GM21447 (cell line): ENCODE results near the gene C7.
"Not testable (repeated sequence)": the region's sequence is repeated elsewhere in the genome, so short reads cannot be mapped to it uniquely, and the experiment has no call there.

ENCODE experiments used
- ATAC-seq: cut with Tn5 transposase; IDR thresholded peaks from one replicate; pipeline ENCODE4 v1.9.1; 2021; ENCODE audit not compliant: unreplicated experiment

C7 gene

DNA sequence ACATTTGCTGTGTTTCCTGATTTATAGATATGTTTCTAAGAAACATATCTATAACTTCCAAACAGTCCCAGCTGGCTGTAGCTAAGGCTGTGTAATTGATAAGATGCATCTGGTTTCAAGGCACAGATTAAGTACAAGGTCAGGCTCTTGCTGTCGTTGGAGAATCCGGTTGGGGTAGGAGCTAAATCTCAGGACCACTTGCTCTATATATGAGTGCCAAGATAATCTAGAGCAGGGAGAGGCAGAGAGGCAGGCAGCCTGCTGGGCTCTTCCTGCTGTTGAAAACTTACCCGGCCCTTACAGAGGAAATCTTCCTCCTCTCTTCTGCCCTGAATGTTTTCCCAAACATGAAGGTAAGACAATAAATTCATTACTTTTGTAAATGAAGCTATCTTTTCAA, at the start of gene C7:
TSS of gene C7 (plus strand) at position 234 of the 400 bp plus-strand sequence. CDS start at position 348, 114 bp downstream.
- ATAC-seq: no peak

DNA sequence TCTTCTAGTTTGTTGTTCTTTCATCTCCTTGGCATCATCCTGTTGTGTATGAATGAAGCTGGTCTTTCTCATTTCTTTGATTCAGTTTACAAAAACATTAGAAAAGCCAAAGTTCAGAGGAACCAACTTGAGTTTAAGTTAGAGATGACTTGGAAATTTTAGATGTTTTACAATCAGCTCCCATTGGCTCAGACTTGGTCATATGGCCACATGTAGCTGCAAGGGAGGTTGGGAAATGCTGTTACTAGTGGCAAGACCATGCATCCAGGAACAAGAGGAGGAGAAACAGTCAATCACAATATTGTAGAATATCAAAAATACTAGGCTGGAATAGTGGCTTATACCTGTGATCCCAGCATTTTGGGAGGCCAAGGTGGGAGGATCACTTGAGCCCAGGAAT, 48.6 kb upstream of the C7 start:
- no peak for ATAC-seq

DNA sequence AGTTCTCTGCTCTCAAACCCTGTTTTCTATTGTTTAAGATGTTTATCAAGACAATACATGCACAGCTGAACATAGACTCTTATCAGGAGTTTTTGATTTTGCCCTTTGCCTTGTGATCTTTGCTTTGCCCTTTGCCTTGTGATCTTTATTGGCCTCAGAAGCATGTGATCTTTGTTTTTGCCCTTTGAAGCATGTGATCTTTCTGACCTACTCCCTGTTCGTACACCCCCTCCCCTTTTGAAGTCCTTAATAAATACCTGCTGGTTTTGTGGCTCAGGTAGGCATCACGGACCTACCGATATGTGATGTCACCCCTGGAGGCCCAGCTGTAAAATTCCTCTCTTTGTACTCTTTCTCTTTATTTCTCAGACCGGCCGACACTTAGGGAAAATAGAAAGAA, 44.3 kb upstream of the C7 start:
- not testable (repeated sequence) for ATAC-seq

DNA sequence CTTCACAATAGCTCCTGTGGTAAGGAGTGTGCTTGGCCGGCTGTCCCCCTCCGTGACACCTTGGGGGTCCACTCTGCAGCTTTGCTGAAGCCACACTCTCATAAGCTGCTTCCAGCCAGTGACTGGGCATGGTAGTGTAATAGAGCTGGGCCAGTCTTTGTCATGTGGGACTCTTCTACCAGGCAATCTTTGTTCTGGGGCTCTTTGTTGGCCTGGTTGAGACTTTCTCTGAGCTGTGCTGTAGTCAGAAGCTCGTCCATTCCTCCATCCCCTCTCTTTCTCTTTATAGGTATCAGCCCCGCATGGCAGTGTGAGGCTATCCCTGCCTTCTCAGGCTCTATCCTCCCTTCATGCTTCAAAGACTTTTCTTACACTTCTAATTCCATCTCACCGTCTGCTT, 42.5 kb upstream of the C7 start:
- ATAC-seq: no peak

DNA sequence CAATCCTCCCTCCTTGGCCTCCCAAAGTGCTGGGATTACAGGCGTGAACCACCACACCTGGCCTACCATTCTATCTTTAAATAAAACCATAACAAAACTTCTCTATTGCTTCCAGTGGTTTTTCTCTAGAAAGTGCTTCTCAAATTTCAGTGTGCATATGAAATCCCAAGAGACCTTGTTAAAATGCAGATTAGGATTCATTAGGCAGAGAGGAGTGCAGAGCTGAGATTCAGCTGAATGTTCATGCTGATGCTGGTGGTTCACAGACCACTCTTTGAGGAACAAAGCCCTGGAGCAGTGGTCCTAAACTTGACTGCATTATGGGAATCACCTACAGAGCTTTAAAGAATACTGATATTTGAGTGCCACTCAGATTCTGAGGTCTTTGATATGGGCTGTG, 39.9 kb upstream of the C7 start:
- ATAC-seq: no peak

DNA sequence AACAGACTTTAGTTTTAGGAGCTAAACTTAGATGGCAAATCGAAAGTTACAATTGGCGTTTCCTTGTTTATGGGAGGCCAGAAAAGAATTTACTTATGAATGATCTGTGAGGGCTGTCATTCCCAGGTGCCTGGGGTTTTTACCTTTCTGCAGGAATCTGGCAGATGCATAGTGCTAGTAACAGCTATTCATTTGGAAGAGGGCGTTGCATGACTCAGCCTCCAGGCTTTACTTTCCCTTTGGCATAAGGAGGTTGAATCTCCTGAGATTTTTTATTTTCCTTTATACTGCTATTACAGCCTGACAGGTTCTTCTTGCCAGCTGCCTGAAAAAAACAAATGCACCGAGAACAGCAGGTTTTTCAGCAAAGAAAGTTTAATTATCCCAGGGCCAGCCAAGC, 38.1 kb upstream of the C7 start:
- no peak for ATAC-seq

DNA sequence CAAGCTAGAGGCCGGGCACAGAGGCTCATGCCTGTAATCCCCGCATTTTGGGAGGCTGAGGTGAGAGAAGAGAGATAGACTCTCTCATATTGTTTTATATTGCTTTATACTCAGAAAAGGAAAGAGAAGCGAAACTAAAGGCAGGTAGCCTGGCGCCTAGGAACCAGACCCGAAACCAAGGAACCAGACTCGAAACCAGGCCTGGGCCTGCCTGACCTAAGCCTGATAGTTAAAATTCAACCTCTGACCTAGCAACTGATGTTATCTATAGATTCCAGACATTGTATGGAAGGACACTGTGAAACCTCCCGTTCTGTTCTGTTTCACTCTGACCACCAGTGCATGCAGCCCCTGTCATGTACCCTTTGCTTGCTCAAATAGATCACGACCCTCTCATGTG, 37.0 kb upstream of the C7 start:
- not testable (repeated sequence) for ATAC-seq

DNA sequence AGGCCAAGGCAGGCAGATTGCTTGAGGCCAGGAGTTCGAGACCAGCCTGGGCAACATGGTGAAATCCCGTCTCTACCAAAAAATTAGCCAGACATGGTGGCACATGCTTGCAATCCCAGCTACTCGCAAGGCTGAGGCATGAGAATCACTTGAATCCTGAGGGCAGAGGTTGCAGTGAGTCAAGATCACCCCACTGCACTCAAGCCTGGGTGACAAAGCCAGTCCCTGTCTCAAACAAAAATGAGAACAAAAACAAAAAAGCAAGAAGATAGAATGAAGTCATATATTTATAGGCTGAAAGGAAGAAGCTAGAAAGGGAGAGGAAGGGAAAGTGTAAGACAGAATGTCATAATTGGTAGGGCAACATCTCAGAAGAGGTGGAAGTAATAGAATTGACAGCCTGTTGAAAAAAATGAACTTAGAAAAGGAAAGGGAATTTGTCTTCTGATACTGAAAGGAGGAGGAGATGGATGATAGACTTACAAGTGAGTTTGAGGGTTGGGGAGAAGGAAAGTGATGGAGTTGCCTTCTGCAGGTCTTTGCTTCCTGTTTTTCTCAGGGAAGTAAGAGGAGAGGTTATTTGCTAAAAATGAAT, 35.9 kb upstream of the C7 start:
- ATAC-seq: no peak

DNA sequence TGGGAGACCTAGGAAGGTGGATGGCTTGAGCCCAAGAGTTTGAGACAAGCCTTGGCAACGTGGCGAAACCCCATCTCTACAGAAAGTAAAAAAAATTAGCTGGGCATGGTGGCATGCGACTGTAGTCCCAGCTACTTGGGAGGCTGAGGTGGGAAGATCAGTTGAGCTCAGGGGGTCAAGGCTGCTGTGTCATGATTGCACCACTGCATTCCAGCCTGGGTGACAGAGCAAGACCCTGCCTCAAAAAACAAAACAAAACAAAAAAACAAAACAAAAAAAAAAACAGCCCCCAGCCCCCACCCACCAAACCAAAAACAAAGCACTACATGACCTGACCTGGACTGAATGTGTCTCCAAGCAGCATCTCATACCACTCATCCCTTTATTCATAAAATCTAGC, 33.3 kb upstream of the C7 start:
- ATAC-seq: no peak

DNA sequence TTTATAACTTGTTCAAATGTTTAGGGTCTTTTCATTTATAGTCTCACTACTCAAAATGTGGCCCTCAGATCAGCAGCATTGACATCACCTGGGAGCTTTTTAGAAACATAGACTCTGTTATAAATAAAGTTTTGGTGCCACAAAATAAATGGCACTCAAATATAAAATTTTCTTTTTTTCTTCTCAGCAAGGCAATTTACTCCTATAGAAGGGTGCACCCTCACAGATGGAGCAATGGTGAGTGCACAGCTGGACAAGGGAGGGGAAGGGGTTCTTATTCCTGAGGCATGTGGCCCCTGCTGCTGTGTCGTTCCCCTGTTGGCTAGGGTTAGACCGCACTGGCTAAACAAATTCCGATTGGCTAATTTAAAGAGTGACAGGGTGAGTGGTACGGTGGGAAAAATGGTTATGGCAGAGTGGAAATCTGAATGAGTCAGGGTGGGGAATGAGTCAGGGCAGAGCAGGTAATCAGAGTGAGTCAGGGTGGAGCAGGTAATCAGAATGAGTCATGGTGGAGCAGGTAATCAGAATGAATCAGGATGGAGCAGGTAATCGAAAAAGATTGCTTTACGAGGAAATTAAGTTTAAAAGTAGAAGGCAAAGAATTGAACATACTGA, 31.8 kb upstream of the C7 start:
- no peak for ATAC-seq

DNA sequence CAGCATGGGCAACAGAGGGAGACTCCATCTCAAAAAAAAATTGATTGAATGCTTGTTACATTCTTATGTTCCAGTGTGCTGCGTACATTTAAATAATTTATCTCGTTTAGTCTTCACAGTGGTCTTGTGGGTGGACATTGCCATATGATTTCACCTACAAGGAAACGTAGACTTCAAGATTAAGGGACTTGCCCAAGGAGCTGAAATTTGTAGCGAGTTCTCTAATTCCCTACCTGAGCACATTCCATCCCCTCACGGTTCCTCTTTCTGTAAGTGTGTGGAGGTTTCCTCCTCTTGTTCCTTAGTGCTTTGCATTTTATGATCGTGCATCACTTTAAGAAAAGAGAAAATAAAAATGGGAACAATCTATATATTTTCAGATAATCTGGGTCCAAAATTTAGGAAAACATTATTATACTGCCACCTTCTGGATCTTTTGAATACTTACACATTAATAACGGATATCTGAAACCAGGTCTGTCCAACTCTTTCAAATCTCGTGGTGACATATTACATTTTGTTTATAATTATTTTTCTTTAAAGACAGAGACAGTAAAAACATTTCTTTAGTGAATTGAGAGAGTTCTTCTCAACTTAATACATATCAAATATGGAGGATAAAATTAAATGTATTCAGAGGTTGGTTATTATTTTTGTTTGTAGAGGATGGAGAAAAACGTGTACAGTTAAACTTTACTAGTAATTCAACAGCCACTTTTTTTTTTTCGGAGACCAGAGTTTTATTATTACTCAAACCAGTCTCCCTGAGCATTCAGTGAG, 29.9 kb upstream of the C7 start:
- no peak for ATAC-seq

DNA sequence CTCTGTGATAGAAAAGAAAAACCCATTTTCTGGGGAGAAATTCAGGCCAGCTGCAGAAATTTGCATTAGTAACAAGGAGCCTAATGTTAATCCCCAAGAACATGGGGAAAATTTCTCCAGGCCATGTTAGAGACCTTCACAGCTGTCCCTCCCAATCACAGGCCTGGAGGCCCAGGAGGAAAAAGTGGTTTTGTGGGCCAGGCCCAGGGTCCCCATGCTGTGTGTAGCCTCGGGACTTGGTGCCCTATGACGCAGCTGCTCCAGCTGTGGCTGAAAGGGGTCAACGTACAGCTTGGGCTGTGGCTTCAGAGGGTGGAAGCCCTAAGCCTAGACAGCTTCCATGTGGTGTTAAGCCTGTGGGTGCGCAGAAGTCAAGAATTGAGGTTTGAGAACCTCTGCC, 27.0 kb upstream of the C7 start:
- ATAC-seq: no peak

DNA sequence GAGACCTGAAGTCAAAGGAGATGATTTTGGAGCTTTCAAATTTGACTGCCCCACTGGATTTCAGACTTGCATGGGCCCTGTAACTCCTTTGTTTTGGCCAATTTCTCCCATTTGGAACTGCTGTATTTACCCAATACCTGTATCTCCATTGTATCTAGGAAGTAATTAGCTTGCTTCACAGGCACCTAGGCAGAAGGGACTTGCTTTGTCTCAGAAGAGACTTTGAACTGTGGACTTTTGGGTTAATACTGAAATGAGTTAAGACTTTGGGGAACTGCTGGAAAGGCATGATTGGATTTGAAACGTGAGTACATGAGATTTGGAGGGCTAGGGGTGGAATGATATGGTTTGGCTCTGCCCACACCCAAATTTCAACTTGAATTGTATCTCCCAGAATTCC, 26.2 kb upstream of the C7 start:
- ATAC-seq: not testable (repeated sequence)

DNA sequence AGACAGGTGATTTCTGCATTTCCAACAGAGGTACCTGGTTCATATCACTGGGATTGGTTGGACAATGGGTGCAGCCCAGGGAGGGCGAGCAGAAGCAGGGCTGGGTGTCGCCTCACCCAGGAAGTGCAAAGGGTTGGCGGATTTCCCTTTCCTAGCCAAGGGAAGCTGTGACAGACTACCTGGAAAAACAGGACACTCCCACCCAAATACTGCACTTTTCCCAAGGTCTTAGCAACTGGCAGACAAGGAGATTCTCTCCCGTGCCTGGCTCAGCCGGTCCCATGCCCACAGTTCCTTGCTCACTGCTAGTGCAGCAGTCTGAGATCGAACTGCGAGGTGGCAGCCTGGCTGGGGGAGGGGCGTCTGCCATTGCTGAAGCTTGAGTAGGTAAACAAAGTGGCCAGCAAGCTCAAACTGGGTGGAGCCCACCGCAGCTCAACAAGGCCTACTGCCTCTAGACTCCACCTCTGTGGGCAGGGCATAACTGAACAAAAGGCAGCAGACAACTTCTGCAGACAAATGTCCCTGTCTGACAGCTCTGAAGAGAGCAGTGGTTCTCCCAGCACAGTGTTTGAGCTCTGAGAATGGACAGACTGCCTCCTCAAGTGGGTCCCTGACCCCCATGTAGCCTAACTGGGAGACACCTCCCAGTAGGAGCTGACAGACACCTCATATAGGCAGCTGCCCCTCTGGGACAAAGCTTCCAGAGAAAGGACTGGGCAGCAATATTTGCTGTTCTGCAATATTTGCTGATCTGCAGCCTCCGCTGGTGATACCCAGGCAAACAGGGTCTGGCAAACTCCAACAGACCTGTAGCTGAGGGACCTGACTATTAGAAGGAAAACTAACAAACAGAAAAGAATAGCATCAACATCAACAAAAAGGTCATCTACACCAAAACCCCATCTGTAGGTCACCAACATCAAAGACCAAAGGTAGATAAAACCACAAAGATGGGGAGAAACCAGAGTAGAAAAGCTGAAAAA, 13.6 kb upstream of the C7 start:
- ATAC-seq: not testable (repeated sequence)

DNA sequence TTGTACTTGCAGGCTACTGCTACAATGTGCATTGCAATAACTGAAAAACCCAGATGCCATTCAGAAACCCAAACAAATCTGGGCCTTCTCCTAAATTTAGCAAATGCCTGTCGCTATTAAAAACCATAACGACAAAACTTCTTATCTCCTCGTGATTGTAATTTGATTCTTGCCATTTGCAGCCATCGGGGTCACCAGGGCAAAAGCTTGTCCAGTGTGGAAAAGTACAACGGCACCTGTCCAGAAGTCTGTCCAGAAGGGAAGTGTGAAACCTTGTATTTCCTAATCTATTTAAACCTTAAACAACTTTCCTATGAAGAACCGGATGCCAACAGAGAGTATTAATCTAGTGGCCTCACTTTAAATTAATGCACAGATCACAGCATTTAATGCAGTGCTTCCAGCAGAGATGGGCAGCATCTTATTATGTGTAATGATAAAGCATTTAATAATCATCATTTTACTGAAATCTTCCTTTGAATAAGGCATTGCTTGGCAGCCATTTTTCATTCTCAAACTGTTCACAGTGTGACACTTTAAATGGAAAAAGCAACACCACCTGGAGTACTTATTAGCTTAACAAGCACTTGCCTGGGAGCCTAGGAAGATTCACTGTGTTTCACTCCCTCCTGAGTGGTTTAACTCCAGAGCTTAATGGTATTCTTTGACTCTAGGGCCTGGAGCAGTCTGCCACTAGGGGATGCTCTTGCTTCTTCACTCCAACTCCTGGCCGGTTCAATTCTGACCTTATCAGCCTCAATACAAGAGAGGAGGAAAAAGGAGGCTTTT, 4.9 kb upstream of the C7 start:
- peak; percentile 91 for ATAC-seq

DNA sequence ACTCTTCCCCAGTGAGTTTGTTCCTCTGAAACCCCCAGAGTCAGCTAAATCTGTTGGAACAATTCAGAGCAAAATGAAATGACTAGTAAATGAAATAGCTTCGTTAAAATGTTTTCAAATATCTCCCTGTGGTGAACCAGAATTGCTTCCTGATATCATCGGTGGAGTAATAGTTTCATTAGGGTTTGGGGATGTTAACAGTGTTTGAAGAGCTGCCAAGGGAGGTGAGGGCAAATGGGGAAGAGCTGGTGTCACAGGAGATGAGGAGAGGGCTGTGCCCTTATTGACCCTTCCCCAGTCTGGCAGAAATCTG, 4.3 kb upstream of the C7 start:
- ATAC-seq: no peak

DNA sequence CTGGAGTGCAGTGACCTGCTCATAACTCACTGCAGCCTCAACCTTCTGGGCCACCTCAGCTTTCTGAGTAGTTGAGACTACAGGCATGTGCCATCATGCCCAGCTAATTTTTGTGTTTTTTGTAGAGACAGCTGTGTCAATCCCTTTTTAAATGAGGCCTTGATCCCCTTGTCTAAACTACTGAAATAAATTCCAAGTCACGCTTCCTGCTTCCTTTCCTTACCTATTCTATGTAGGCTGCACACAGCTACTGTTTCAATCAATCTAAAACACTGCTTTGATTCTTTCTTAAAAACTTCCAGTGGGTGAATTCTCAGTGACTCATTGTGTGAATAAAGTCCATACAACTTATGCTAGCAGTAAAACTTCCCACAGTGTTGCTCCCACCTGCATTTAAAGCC, 2.9 kb upstream of the C7 start:
- no peak for ATAC-seq

DNA sequence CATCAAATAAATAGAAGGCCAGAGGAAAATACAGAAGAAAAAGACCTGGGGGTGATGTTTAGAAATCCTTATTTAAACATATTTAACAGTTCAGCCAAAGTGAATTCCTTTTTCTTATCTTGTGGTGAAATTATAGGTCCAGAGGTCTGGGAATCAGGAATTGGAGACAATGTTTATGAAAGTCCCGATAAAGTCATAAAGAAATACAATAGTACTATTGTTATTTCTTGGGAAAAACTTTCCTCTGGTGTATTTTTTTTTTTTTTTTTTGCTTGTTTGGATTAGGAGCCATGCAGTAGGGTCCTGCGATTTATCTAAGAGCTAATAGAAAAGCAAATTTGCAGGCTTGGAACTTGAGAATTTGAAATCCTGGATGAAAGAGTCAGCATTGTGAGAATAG, 426 bp downstream of the C7 start:
- no peak for ATAC-seq

DNA sequence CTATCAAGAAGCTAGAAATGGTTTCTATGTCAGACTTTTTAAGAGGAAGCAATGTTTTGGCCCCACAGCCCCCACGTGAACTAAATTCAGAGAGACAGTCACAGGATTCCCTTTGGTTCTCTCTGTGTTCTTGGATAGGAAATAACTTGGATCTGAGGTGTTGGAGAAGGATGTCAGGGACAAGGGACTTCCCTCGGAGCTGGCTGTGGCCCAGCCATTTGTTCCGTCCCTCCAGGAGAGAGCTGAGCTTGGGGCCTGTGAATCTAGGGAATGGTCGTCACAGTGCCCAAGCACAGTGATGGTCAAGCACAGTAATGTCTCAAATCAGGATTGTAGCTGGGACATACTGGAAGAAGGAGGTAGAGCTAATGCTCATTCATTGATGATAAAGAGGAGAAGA, 2.0 kb downstream of the C7 start:
- ATAC-seq: no peak

DNA sequence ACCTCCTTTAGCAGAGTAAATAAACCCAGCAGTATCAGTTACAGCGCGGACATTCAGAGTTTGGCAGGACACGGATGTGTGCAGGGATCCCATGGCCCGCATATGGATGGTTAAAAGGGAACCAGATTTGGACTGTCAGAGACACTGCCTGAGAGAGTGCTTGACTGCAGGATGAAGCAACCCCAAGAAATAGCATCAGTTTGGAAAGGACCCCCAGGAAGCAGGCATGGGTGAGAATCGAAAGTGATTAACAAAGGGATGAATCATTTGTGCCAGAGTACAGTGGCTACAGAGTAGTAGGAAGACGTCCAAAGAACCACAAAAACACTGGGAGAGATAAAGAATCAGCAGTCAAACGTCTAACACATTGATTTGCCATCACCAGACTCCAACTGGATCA, 5.5 kb downstream of the C7 start:
- no peak for ATAC-seq
